ENCODE measurements around the gene CLIC4. TPM values are rescaled to one million over a fixed set of nuclear protein-coding genes. Genes with fewer than 3 reads are reported as not detected.

The CLIC4 gene
- total RNA-seq, 2 donors from 2014 or later: 77.2 to 124 TPM

DNA sequence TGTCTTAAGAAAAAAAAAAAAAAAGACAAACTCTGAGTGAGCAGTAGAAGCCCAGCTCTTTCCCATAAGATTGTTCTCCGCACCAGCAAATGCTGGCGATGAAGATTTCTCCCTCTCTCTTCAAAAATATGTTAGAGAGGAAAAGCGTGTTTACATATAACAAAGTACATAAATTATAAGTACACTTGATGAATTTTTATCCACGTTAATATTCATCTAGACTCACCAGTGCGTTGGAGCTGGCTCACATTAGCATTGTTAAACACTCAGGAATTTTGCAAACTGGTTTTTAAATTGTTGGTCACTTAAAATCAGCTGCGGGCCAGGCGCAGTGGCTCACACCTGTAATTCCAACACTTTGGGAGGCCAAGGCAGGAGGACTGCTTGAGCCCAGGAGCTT, 128.8 kb downstream of the CLIC4 start:
- no peak overlapping the region for H3K27ac ChIP-seq
- H3K36me3 ChIP-seq: no peaks in the 10 kb centered on the region
- H3K9me3 ChIP-seq: no peaks in the 10 kb centered on the region
- no peaks in the 10 kb centered on the region for H3K27me3 ChIP-seq (replicated peaks; ENCODE audit: insufficient read depth)
- intact Hi-C loops (cut with DNase I): no loop called here
- 80% methylated on average over 7 of the region's 7 CpGs for WGBS
- H3K4me3 ChIP-seq: no peak overlapping the region
- TF ChIP-seq POLR2AphosphoS5 (IDR thresholded peaks at IDR 0.05): no peak
- TF ChIP-seq POLR2A (IDR thresholded peaks at IDR 0.05): no peak
- TF ChIP-seq, protein P1, sequence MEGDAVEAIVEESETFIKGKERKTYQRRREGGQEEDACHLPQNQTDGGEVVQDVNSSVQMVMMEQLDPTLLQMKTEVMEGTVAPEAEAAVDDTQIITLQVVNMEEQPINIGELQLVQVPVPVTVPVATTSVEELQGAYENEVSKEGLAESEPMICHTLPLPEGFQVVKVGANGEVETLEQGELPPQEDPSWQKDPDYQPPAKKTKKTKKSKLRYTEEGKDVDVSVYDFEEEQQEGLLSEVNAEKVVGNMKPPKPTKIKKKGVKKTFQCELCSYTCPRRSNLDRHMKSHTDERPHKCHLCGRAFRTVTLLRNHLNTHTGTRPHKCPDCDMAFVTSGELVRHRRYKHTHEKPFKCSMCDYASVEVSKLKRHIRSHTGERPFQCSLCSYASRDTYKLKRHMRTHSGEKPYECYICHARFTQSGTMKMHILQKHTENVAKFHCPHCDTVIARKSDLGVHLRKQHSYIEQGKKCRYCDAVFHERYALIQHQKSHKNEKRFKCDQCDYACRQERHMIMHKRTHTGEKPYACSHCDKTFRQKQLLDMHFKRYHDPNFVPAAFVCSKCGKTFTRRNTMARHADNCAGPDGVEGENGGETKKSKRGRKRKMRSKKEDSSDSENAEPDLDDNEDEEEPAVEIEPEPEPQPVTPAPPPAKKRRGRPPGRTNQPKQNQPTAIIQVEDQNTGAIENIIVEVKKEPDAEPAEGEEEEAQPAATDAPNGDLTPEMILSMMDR (IDR thresholded peaks at IDR 0.05): no peak
- no peaks in the 10 kb centered on the region for H3K4me1 ChIP-seq (replicated peaks)
- no peak for DNase-seq (ENCODE audit: low spot score)

DNA sequence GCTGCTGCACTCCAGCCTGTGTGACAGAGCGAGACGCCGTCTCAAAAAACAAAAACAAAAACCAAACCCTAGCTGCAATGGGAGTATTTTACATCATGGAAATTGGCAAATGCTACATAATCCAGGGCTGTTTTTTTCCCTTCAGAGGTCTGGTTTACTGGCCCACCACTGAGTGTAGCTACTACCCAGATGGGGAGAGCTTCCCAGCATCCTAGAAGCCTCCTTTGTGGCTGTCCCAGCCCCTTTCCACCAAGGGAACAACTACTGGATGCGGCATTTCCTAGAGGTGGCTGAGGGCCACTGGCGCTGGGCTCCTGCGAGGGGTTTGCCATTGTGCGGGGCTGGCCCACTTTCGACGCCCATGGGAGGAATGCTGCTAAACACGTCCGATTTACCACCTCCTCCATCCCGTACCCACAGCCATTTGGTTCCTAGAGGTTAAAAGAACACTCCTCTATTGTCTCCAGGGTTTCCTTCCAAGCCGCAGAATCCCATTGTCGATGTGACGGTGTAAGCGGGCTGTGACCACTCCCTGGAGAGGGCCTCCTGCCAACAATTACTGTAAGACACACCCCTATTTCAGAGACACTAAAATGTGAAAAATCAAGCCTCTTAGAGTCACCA, 129.5 kb downstream of the CLIC4 start:
- Histone ChIP-seq H3K4me1 (replicated peaks) (no peaks in the 10 kb centered on the region), H3K4me3 (no peak overlapping the region), H3K9me3 (no peaks in the 10 kb centered on the region), H3K27ac (no peak overlapping the region), H3K27me3 (replicated peaks; ENCODE audit: insufficient read depth) (no peaks in the 10 kb centered on the region), H3K36me3 (no peaks in the 10 kb centered on the region)
- TF ChIP-seq POLR2A (IDR thresholded peaks at IDR 0.05) (no peak), POLR2AphosphoS5 (IDR thresholded peaks at IDR 0.05) (no peak)
- TF ChIP-seq, protein P1 (IDR thresholded peaks at IDR 0.05): no peak
- 51% methylated on average over 16 of the region's 16 CpGs for WGBS
- DNase-seq (ENCODE audit: low spot score): no peak
- intact Hi-C loops (cut with DNase I): no loop called here

DNA sequence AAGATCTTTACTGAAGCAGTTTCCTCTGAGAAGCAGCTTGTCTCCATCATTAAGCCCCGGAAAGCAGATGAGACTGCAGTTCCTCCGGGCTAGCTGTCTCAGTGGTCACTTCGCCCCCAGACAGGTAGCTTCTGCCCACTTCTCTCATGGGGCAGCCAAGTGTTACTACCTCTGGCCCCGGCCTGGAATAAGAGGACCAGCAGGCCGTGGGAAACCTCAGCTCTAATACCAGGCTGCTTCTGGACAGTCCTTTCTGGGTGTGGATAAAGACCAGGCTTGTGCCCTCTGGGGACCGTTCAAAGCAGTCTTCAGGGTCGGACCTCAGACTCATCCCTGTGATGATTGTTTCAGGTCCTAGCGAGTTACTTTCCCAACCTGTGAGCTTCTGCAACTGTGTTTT, 130.0 kb downstream of the CLIC4 start:
- WGBS: 77% methylated on average over 8 of the region's 8 CpGs
- intact Hi-C loops (cut with DNase I): no loop called here
- H3K4me3 ChIP-seq: no peak overlapping the region
- TF ChIP-seq POLR2AphosphoS5 (IDR thresholded peaks at IDR 0.05) (no peak), POLR2A (IDR thresholded peaks at IDR 0.05) (no peak)
- TF ChIP-seq, protein P1 (IDR thresholded peaks at IDR 0.05): no peak
- DNase-seq (ENCODE audit: low spot score): no peak
- H3K9me3 ChIP-seq: no peaks in the 10 kb centered on the region
- H3K27ac ChIP-seq: no peak overlapping the region
- H3K27me3 ChIP-seq (replicated peaks; ENCODE audit: insufficient read depth): no peaks in the 10 kb centered on the region
- no peaks in the 10 kb centered on the region for H3K4me1 ChIP-seq (replicated peaks)
- no peaks in the 10 kb centered on the region for H3K36me3 ChIP-seq

DNA sequence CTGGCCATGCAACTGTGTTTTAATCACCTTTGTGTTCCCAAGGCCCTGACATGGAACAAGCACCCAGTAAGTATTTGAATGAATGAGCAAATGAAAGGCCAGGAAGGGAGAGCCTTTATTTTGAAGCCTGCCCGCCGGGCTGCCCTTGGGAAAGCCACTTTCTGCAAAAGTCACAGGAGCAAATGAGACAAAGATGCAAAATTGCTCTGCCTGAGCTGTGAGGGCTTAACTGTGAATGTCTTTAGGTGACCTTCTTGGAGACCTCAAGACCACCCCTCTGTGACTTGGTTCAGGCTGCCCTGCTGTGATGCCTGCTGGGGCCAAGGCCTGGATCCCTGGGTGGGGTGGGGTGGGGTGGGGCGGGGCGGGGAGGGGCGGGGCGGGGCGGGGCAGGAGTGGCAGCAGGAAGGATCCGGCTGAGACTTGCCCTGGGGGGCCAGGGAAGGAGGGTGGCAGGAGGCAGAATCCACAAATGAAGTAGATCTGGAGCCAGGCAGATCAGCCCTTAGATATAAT, 130.8 kb downstream of the CLIC4 start:
- Histone ChIP-seq H3K27me3 (replicated peaks; ENCODE audit: insufficient read depth) (no peaks in the 10 kb centered on the region), H3K9me3 (no peaks in the 10 kb centered on the region), H3K4me3 (no peak overlapping the region), H3K27ac (no peak overlapping the region), H3K4me1 (replicated peaks) (no peaks in the 10 kb centered on the region), H3K36me3 (no peaks in the 10 kb centered on the region)
- TF ChIP-seq, protein P1 (IDR thresholded peaks at IDR 0.05): no peak
- no peak for TF ChIP-seq POLR2A (IDR thresholded peaks at IDR 0.05)
- no peak for TF ChIP-seq POLR2AphosphoS5 (IDR thresholded peaks at IDR 0.05)
- 59% methylated on average over 6 of the region's 8 CpGs for WGBS
- intact Hi-C loops (cut with DNase I): no loop called here
- no peak for DNase-seq (ENCODE audit: low spot score)

DNA sequence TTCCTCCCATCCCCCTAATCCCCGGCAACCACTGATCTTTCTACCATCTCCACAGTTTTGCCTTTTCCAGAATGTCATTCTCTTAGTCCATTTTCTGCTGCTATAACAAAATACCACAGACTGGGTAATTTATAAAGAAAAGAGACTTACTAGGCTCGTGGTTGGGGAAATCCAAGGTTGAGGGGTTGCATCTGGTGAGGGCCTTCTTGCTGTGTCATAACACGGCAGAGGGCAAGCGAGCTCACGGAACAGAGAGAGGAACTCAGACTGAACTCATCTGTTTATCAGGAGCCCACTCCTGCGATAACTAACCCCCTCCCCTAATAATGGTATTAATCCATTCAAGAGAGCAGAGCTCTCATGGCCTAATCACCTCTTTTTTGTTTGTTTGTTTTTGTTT, 132.8 kb downstream of the CLIC4 start:
- Histone ChIP-seq H3K27me3 (replicated peaks; ENCODE audit: insufficient read depth) (no peaks in the 10 kb centered on the region), H3K9me3 (no peaks in the 10 kb centered on the region), H3K27ac (no peak overlapping the region), H3K36me3 (no peaks in the 10 kb centered on the region), H3K4me1 (replicated peaks) (no peaks in the 10 kb centered on the region), H3K4me3 (no peak overlapping the region)
- WGBS: 87% methylated on average over 6 of the region's 6 CpGs
- no peak for DNase-seq (ENCODE audit: low spot score)
- TF ChIP-seq, protein P1 (IDR thresholded peaks at IDR 0.05): no peak
- TF ChIP-seq POLR2AphosphoS5 (IDR thresholded peaks at IDR 0.05) (no peak), POLR2A (IDR thresholded peaks at IDR 0.05) (no peak)
- intact Hi-C loops (cut with DNase I): no loop called here
